ENCODE results near the gene FAM228B.

The FAM228B gene

GRCh38 chr2:24203787-24204150 lies 80.5 kb downstream of the FAM228B start:
- no peak for DNase-seq (ENCODE audit: low read depth, low spot score)

DNA sequence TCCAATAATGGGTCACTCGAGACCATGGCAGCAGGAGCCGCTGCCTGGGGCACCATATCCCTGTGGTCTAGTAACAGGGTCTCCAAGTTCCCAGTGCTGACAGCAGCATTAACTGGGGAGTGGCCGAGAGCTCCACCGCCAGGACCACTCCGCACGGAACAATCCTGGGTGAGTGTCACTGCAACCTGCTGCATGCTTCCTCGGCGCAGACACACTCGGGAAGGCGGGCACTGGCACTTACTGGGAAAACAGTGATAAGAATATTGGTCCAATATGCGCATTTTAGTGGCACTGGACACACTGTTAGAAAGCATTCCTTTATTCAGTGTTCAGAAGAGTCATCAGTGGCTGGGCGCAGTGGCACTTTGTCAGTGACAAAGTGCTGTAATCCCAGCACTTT lies 81.2 kb downstream of the FAM228B start:
- no peak for DNase-seq (ENCODE audit: low read depth, low spot score)

GRCh38 chr2:24205131-24205530 lies 81.9 kb downstream of the FAM228B start:
- no peak for DNase-seq (ENCODE audit: low read depth, low spot score)

- no peak for DNase-seq (ENCODE audit: low read depth, low spot score)
These were observed 83.0 kb downstream of the FAM228B start for GRCh38 chr2:24206242-24206641.

GRCh38 chr2:24206714-24207113 lies 83.4 kb downstream of the FAM228B start:
- no peak for DNase-seq (ENCODE audit: low read depth, low spot score)

DNA sequence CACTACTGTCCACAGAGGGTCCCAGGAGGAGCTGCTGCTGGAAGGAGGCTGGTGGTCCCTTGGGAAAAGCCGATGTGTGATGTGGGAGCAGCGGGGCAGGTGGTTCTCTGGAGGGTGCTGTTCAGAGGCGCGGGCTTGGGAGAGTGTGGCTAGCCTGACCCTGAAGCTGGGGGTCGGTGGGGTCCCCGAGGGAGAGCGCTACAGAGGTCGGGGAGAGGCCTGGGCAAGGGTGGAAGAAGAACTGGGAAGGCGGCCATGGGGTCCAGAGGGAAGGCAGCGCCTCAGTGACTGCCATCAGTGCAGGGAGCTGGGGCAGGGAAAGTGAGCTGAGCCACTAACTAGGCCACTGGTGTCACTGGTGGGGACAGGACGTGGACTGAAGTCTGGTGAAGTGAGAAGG lies 84.1 kb downstream of the FAM228B start:
- DNase-seq (ENCODE audit: low read depth, low spot score) = no peak

- DNase-seq (ENCODE audit: low read depth, low spot score) = no peak
These were observed 85.2 kb downstream of the FAM228B start for GRCh38 chr2:24208490-24208889.

DNA sequence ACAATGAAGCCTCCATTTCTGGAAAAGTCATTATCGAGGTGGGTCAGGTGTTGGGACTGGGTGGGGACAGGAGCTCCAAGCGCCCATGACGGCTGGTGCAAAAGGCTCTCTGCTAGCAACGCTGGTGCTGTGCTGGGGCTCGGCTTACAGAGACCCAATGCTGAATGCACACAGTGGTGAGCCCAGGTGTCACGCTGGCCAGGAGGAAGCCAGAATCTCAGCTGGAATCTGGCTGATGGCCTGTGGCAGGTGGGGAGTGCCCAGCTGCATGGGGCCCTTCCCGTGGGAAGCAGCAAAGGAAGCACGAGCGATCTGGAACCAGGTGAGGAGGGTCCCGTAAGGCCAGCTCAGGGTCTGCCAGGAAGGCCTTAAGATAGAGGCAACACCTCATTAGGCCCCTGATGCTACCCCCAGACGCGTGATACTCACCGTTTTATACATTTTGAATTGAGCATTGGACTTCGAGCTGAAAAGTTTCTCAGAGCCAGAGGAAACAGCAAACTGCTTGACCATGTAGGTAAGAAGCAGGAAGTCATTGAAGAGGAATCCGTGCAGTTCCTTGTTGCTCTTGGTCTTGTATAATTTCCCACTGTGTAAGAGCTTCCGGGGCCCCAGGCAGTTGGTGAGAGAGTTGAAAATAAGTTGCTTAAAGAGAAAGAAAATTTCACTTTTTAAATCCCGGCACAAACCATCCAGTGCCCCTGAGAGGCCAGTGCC lies 86.3 kb downstream of the FAM228B start:
- DNase-seq (ENCODE audit: low read depth, low spot score) = no peak

GRCh38 chr2:24210106-24210455 lies 86.8 kb downstream of the FAM228B start:
- no peak for DNase-seq (ENCODE audit: low read depth, low spot score)

- no peak for DNase-seq (ENCODE audit: low read depth, low spot score)
These were observed 87.5 kb downstream of the FAM228B start for GRCh38 chr2:24210723-24211122.

DNA sequence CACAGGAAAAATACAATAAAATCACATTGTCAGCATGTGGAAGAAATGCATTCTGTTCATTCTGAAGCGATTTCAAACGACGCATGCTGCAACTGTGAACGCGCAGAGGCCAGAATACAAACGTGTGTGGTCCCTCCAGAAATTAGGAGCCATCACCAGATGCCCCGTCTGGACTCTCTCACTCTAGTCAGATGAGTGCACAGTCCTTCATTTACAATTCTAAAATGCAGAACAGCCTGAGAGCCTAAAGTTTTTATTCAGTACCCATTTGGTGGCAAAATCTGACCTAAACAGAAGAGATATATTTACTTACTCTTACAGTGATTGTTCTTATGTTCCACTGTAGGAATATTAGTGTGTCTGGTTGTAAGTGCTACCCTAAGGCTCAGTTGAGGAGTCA lies 88.1 kb downstream of the FAM228B start:
- DNase-seq (ENCODE audit: low read depth, low spot score) = no peak

GRCh38 chr2:24214880-24215279 lies 91.6 kb downstream of the FAM228B start:
- DNase-seq (ENCODE audit: low read depth, low spot score) = no peak

All from iPS DF 19.7 (cell line).